ENCODE data around the gene PRDM11.
"Not testable (repeated sequence)": the region's sequence is repeated elsewhere in the genome, so short reads cannot be mapped to it uniquely, and the experiment has no call there.

The PRDM11 gene

GRCh38 chr11:45146072-45147016, at the start of gene PRDM11:
PRDM11 (plus strand) TSS chr11:45146639; CDS start chr11:45181767, 35,128 bp downstream.
- DNase-seq = no peak

GRCh38 chr11:45097721-45098493, 48.5 kb upstream of the PRDM11 start:
- no peak for DNase-seq

GRCh38 chr11:45098929-45099328, 47.5 kb upstream of the PRDM11 start:
- DNase-seq = no peak

GRCh38 chr11:45100339-45100738, 46.1 kb upstream of the PRDM11 start:
- DNase-seq = no peak

- DNase-seq = no peak
Measured at GRCh38 chr11:45102361-45102809, 44.1 kb upstream of the PRDM11 start.

GRCh38 chr11:45102810-45103621, 43.4 kb upstream of the PRDM11 start:
- DNase-seq = peak in 1 of 2 experiments; percentile 70

- no peak for DNase-seq
Measured at GRCh38 chr11:45104006-45104789, 42.2 kb upstream of the PRDM11 start.

GRCh38 chr11:45104790-45105084, 41.7 kb upstream of the PRDM11 start:
- no peak for DNase-seq

- peak in 1 of 2 experiments; percentile 25 for DNase-seq
Measured at GRCh38 chr11:45105233-45105983, 41.0 kb upstream of the PRDM11 start.

GRCh38 chr11:45105984-45106375, 40.5 kb upstream of the PRDM11 start:
- DNase-seq = no peak

- DNase-seq = no peak
Measured at GRCh38 chr11:45106440-45106839, 40.0 kb upstream of the PRDM11 start.

GRCh38 chr11:45107029-45107428, 39.4 kb upstream of the PRDM11 start:
- no peak for DNase-seq

- no peak for DNase-seq
Measured at GRCh38 chr11:45108070-45109064, 38.1 kb upstream of the PRDM11 start.

GRCh38 chr11:45109400-45109799, 37.0 kb upstream of the PRDM11 start:
- DNase-seq = no peak

- DNase-seq = peak in 1 of 2 experiments; percentile 42
Measured at GRCh38 chr11:45110562-45110961, 35.9 kb upstream of the PRDM11 start.

- no peak for DNase-seq
Measured at GRCh38 chr11:45113807-45114206, 32.6 kb upstream of the PRDM11 start.

- not testable (repeated sequence) for DNase-seq
Measured at GRCh38 chr11:45127836-45128235, 18.6 kb upstream of the PRDM11 start.

- no peak for DNase-seq
Measured at GRCh38 chr11:45133878-45134277, 12.6 kb upstream of the PRDM11 start.

GRCh38 chr11:45141171-45141570, 5.3 kb upstream of the PRDM11 start:
- no peak for DNase-seq

GRCh38 chr11:45141631-45142030, 4.8 kb upstream of the PRDM11 start:
- no peak for DNase-seq
